ENCODE data around the gene SPACA5B. TPM values are rescaled to one million over a fixed set of nuclear protein-coding genes. Genes with fewer than 3 reads are reported as not detected.
"Not testable (repeated sequence)": the region's sequence is repeated elsewhere in the genome, so short reads cannot be mapped to it uniquely, and the experiment has no call there.

Gene SPACA5B
- total RNA-seq, result not detected
- polyA plus RNA-seq, result not detected

GRCh38 chrX:48130326-48130725 lies at the start of gene SPACA5B:
TSS of gene SPACA5B (plus strand) at chrX:48130626. CDS start at chrX:48130688, 62 bp downstream.
- H3K36me3 ChIP-seq (ENCODE audit: insufficient read depth); H3K27ac ChIP-seq (ENCODE audit: low read depth); DNase-seq (ENCODE audit: extremely low spot score); H3K4me3 ChIP-seq (ENCODE audit: low read depth, low read length); H3K4me1 ChIP-seq (ENCODE audit: insufficient read depth): not testable (repeated sequence)
- no CpG with 5 or more reads among the region's 4 CpGs for WGBS

GRCh38 chrX:48083212-48083611 lies 47.2 kb upstream of the SPACA5B start:
- H3K4me3 ChIP-seq (ENCODE audit: low read depth, low read length), result no peak overlapping the region
- no peaks in the 10 kb centered on the region for H3K36me3 ChIP-seq (ENCODE audit: insufficient read depth)
- DNase-seq (ENCODE audit: extremely low spot score), result no peak
- WGBS, result 11% methylated on average over 9 of the region's 9 CpGs
- H3K27ac ChIP-seq (ENCODE audit: low read depth), result no peak overlapping the region
- H3K4me1 ChIP-seq (ENCODE audit: insufficient read depth), result peaks cover 1% of the 10 kb centered on the region

- peaks cover 1% of the 10 kb centered on the region for H3K4me1 ChIP-seq (ENCODE audit: insufficient read depth)
- WGBS, result 83% methylated on average over 5 of the region's 5 CpGs
- no peak overlapping the region for H3K4me3 ChIP-seq (ENCODE audit: low read depth, low read length)
- H3K27ac ChIP-seq (ENCODE audit: low read depth), result no peak overlapping the region
- H3K36me3 ChIP-seq (ENCODE audit: insufficient read depth), result no peaks in the 10 kb centered on the region
- no peak for DNase-seq (ENCODE audit: extremely low spot score)
These were observed 46.7 kb upstream of the SPACA5B start for GRCh38 chrX:48083706-48084105.

- Histone ChIP-seq H3K36me3 (ENCODE audit: insufficient read depth) (no peaks in the 10 kb centered on the region), H3K27ac (ENCODE audit: low read depth) (no peak overlapping the region), H3K4me3 (ENCODE audit: low read depth, low read length) (no peak overlapping the region), H3K4me1 (ENCODE audit: insufficient read depth) (peaks cover 1% of the 10 kb centered on the region)
- DNase-seq (ENCODE audit: extremely low spot score), result no peak
These were observed 44.3 kb upstream of the SPACA5B start for GRCh38 chrX:48086082-48086481.

GRCh38 chrX:48090123-48090522 lies 40.3 kb upstream of the SPACA5B start:
- H3K4me1 ChIP-seq (ENCODE audit: insufficient read depth), result no peaks in the 10 kb centered on the region

DNA sequence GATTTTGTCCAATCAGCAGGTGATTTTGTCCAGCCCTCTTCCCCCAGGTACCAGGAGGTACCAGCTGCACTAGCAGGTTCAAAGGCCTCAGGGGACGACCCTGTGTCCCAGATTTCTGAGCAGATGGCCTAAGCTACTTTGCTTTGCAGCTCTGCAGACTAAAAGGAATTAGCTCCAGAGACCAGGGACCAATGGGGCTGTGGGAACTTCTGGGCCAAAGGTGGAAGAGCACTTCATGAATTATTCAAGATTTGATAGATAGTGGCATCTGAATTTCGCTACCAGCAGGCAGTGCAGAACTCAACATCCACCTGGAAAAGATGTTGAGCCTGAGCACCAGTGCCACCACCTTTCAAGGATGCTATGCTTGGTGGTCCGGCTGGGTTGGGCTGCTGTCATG lies 37.9 kb upstream of the SPACA5B start:
- not testable (repeated sequence) for H3K27ac ChIP-seq (ENCODE audit: low read depth); H3K36me3 ChIP-seq (ENCODE audit: insufficient read depth); H3K4me1 ChIP-seq (ENCODE audit: insufficient read depth); DNase-seq (ENCODE audit: extremely low spot score); H3K4me3 ChIP-seq (ENCODE audit: low read depth, low read length)
- 81% methylated on average over 3 of the region's 3 CpGs for WGBS

More at GRCh38 chrX:48090123-48090522, 40.3 kb upstream of the SPACA5B start:
- Histone ChIP-seq H3K27ac (ENCODE audit: low read depth) (no peak overlapping the region), H3K36me3 (ENCODE audit: insufficient read depth) (no peaks in the 10 kb centered on the region), H3K4me3 (ENCODE audit: low read depth, low read length) (no peak overlapping the region)
- 41% methylated on average over 5 of the region's 5 CpGs for WGBS
- DNase-seq (ENCODE audit: extremely low spot score), result no peak

GRCh38 chrX:48101443-48101842 lies 29.0 kb upstream of the SPACA5B start:
- Histone ChIP-seq H3K4me1 (ENCODE audit: insufficient read depth) (no peaks in the 10 kb centered on the region), H3K36me3 (ENCODE audit: insufficient read depth) (no peaks in the 10 kb centered on the region), H3K27ac (ENCODE audit: low read depth) (no peak overlapping the region), H3K4me3 (ENCODE audit: low read depth, low read length) (no peak overlapping the region)
- WGBS, result 92% methylated on average over 3 of the region's 3 CpGs
- DNase-seq (ENCODE audit: extremely low spot score), result no peak

- no peak overlapping the region for H3K4me3 ChIP-seq (ENCODE audit: low read depth, low read length)
- H3K4me1 ChIP-seq (ENCODE audit: insufficient read depth), result no peaks in the 10 kb centered on the region
- 87% methylated on average over 6 of the region's 6 CpGs for WGBS
- DNase-seq (ENCODE audit: extremely low spot score), result no peak
- H3K36me3 ChIP-seq (ENCODE audit: insufficient read depth), result no peaks in the 10 kb centered on the region
- no peak overlapping the region for H3K27ac ChIP-seq (ENCODE audit: low read depth)
These were observed 27.5 kb upstream of the SPACA5B start for GRCh38 chrX:48102874-48103374.

- no peaks in the 10 kb centered on the region for H3K4me1 ChIP-seq (ENCODE audit: insufficient read depth)
- H3K27ac ChIP-seq (ENCODE audit: low read depth), result no peak overlapping the region
- WGBS, result 87% methylated on average over 6 of the region's 6 CpGs
- DNase-seq (ENCODE audit: extremely low spot score), result no peak
- no peaks in the 10 kb centered on the region for H3K36me3 ChIP-seq (ENCODE audit: insufficient read depth)
- H3K4me3 ChIP-seq (ENCODE audit: low read depth, low read length), result no peak overlapping the region
These were observed 22.7 kb upstream of the SPACA5B start for GRCh38 chrX:48107717-48108116.

DNA sequence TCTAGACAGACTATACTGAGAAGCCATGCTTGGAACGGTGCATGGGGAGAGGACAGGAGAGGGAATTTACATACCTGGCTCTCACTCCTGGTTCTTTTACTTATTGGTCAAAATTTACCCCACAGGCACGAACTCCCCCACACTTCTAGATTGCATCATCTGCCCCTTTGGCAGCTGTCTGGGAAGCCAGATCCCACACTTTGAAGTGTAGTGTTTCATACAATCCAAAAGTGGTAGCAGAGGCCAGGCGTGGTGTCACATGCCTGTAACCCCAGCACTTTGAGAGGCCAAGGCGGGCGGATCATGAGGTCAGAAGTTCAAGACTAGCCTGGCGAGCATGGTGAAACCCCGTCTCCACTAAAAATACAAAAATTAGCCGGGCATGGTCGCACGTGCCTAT lies 5.1 kb upstream of the SPACA5B start:
- 78% methylated on average over 10 of the region's 10 CpGs for WGBS
- DNase-seq (ENCODE audit: extremely low spot score), result not testable (repeated sequence)

DNA sequence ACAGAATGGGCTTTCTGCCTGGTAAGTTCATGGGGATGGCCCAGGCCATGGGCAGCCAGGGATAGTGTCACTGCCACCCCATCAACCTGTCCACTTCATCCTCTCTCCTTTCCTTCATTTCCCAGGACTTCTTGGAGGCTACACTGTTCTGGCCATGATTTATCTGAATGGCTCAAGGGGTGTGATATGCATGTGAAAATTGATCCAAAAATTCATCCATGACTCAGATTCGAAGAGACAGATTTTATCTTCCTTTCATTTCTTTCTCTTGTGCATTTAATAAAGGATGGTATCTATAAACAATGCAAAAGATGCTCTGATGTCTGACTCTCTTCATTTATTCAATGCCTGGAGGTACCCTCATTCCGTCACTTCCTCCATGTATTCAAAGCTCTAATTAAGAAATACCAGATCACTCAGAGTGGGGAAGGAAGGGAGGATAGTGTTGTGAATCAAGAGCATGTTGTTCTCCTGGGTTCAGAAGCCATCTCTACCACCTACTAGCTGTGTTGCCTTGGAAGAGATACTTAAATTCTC lies 1.9 kb downstream of the SPACA5B start:
- H3K27ac ChIP-seq (ENCODE audit: low read depth); DNase-seq (ENCODE audit: extremely low spot score); H3K36me3 ChIP-seq (ENCODE audit: insufficient read depth); H3K4me1 ChIP-seq (ENCODE audit: insufficient read depth); H3K4me3 ChIP-seq (ENCODE audit: low read depth, low read length): not testable (repeated sequence)
- no CpG with 5 or more reads among the region's 2 CpGs for WGBS

More for the DNA sequence above, 5.1 kb upstream of the SPACA5B start:
- H3K4me1 ChIP-seq (ENCODE audit: insufficient read depth); H3K27ac ChIP-seq (ENCODE audit: low read depth); H3K4me3 ChIP-seq (ENCODE audit: low read depth, low read length); H3K36me3 ChIP-seq (ENCODE audit: insufficient read depth): not testable (repeated sequence)

GRCh38 chrX:48139076-48139475 lies 8.7 kb downstream of the SPACA5B start:
- not testable (repeated sequence) for H3K27ac ChIP-seq (ENCODE audit: low read depth); H3K4me1 ChIP-seq (ENCODE audit: insufficient read depth); H3K4me3 ChIP-seq (ENCODE audit: low read depth, low read length); DNase-seq (ENCODE audit: extremely low spot score); H3K36me3 ChIP-seq (ENCODE audit: insufficient read depth)
- 97% methylated on average over 19 of the region's 33 CpGs for WGBS

- H3K27ac ChIP-seq (ENCODE audit: low read depth); H3K36me3 ChIP-seq (ENCODE audit: insufficient read depth); H3K4me1 ChIP-seq (ENCODE audit: insufficient read depth); H3K4me3 ChIP-seq (ENCODE audit: low read depth, low read length); DNase-seq (ENCODE audit: extremely low spot score): not testable (repeated sequence)
- WGBS, result 55% methylated on average over 1 of the region's 2 CpGs
These were observed 11.5 kb downstream of the SPACA5B start for GRCh38 chrX:48141810-48142508.

GRCh38 chrX:48142697-48143096 lies 12.3 kb downstream of the SPACA5B start:
- H3K4me1 ChIP-seq (ENCODE audit: insufficient read depth), result not testable (repeated sequence)
- 61% methylated on average over 11 of the region's 11 CpGs for WGBS

More at GRCh38 chrX:48142697-48143096, 12.3 kb downstream of the SPACA5B start:
- DNase-seq (ENCODE audit: extremely low spot score); H3K27ac ChIP-seq (ENCODE audit: low read depth); H3K4me3 ChIP-seq (ENCODE audit: low read depth, low read length); H3K36me3 ChIP-seq (ENCODE audit: insufficient read depth): not testable (repeated sequence)

Measured in urinary bladder (tissue), 4 donors.